IMR-90 (cell line): ENCODE data around the gene CA6.
A peak's percentile ranks its signal among the peaks of the same experiment; 100 is the strongest.

Experiments used
- CEBPB ChIP-seq: IDR thresholded peaks from 2 replicates; pipeline ENCODE4 v1.6.1; 2012; ENCODE audit warnings: low read depth, low read length, improper control_type of control experiment
- CTCF ChIP-seq: conservative IDR thresholded peaks from 2 replicates; pipeline ENCODE4 v1.5.1; 2012; ENCODE audit warnings: mild to moderate bottlenecking, low read depth, low read length, improper control_type of control experiment
- ELK1 ChIP-seq: fragments of 150-350 bp; IDR thresholded peaks from 2 replicates; pipeline ENCODE4 v1.6.1; 2016; ENCODE audit warnings: low read depth, mild to moderate bottlenecking, low read length, moderate library complexity, borderline replicate concordance
- MAFK ChIP-seq: IDR thresholded peaks from 2 replicates; pipeline ENCODE4 v1.6.1; 2012; ENCODE audit warnings: low read depth, low read length, improper control_type of control experiment
- MAZ ChIP-seq: IDR thresholded peaks from 2 replicates; pipeline ENCODE4 v1.6.1; 2012; ENCODE audit warnings: low read depth, mild to moderate bottlenecking, low read length, improper control_type of control experiment, moderate library complexity, borderline replicate concordance
- MXI1 ChIP-seq: IDR thresholded peaks from 2 replicates; pipeline ENCODE4 v1.6.1; 2012; ENCODE audit warnings: low read depth, mild to moderate bottlenecking, low read length, moderate library complexity, borderline replicate concordance
- POLR2A ChIP-seq: IDR thresholded peaks from 2 replicates; pipeline ENCODE4 v1.6.1; 2012; ENCODE audit warnings: mild to moderate bottlenecking, low read depth, low read length
- RCOR1 ChIP-seq: IDR thresholded peaks from 2 replicates; pipeline ENCODE4 v1.6.1; 2012; ENCODE audit warnings: mild to moderate bottlenecking, low read length, improper control_type of control experiment; ENCODE audit not compliant: insufficient replicate concordance
- SMC3 ChIP-seq: fragments of 150-350 bp; IDR thresholded peaks from 2 replicates; pipeline ENCODE4 v1.6.1; 2016; ENCODE audit warnings: low read depth, mild to moderate bottlenecking, antibody characterized with exemption, low read length, moderate library complexity
- USF2 ChIP-seq: fragments of 150-350 bp; IDR thresholded peaks from 2 replicates; pipeline ENCODE4 v1.6.1; 2017; ENCODE audit warnings: mild to moderate bottlenecking, antibody characterized with exemption, low read length, low read depth

- TF ChIP-seq CTCF: no peak
- no peak for TF ChIP-seq MAZ
- no peak for TF ChIP-seq POLR2A
- no peak for TF ChIP-seq USF2
- no peak for TF ChIP-seq SMC3
- TF ChIP-seq CEBPB: peak; percentile 57; the same call in 1 of the 2 replicates
- TF ChIP-seq MAFK: no peak
- TF ChIP-seq MXI1: no peak
- TF ChIP-seq RCOR1: no peak
- TF ChIP-seq ELK1: no peak
Measured at GRCh38 chr1:8939362-8939995, 6.2 kb upstream of the CA6 start.
